Measurements from ENCODE around the gene UMOD. TPM values are rescaled to one million over a fixed set of nuclear protein-coding genes. Genes with fewer than 3 reads are reported as not detected.
"Not testable (repeated sequence)": the region's sequence is repeated elsewhere in the genome, so short reads cannot be mapped to it uniquely, and the experiment has no call there.

The UMOD gene
- total RNA-seq, 1 donor from 2014 or later = not detected

- no peak for DNase-seq
Observed at GRCh38 chr16:20320592-20320991, 31.9 kb downstream of the UMOD start.

- no peak for DNase-seq
Observed at GRCh38 chr16:20320178-20320577, 32.3 kb downstream of the UMOD start.

- no peak for DNase-seq
Observed at GRCh38 chr16:20319406-20319805, 33.1 kb downstream of the UMOD start.

GRCh38 chr16:20318437-20318836, 34.1 kb downstream of the UMOD start:
- no peak for DNase-seq

- no peak for DNase-seq
Observed at GRCh38 chr16:20318006-20318405, 34.5 kb downstream of the UMOD start.

- DNase-seq = no peak
Observed at GRCh38 chr16:20317117-20317516, 35.4 kb downstream of the UMOD start.

- no peak for DNase-seq
Observed at GRCh38 chr16:20316715-20317114, 35.8 kb downstream of the UMOD start.

GRCh38 chr16:20315764-20316163, 36.8 kb downstream of the UMOD start:
- DNase-seq = no peak

- DNase-seq = no peak
Observed at GRCh38 chr16:20314575-20314974, 37.9 kb downstream of the UMOD start.

- DNase-seq = no peak
Observed at GRCh38 chr16:20313741-20314140, 38.8 kb downstream of the UMOD start.

GRCh38 chr16:20312536-20313095, 39.9 kb downstream of the UMOD start:
- not testable (repeated sequence) for DNase-seq

- DNase-seq = no peak
Observed at GRCh38 chr16:20311548-20311947, 41.0 kb downstream of the UMOD start.

- no peak for DNase-seq
Observed at GRCh38 chr16:20310421-20311395, 41.8 kb downstream of the UMOD start.

- DNase-seq = no peak
Observed at GRCh38 chr16:20309786-20310185, 42.7 kb downstream of the UMOD start.

- no peak for DNase-seq
Observed at GRCh38 chr16:20308801-20309590, 43.5 kb downstream of the UMOD start.

- DNase-seq = no peak
Observed at GRCh38 chr16:20308266-20308665, 44.2 kb downstream of the UMOD start.

GRCh38 chr16:20307791-20308190, 44.7 kb downstream of the UMOD start:
- no peak for DNase-seq

- DNase-seq = no peak
Observed at GRCh38 chr16:20307240-20307671, 45.3 kb downstream of the UMOD start.

- no peak for DNase-seq
Observed at GRCh38 chr16:20306401-20306800, 46.1 kb downstream of the UMOD start.

GRCh38 chr16:20303012-20303411, 49.5 kb downstream of the UMOD start:
- DNase-seq = no peak

GRCh38 chr16:20302389-20302788, 50.1 kb downstream of the UMOD start:
- DNase-seq = no peak

- DNase-seq = no peak
Observed at GRCh38 chr16:20301840-20302239, 50.7 kb downstream of the UMOD start.

Measured in occipital lobe (tissue), 2 donors.